ENCODE results near the gene GOLT1B. TPM values are rescaled to one million over a fixed set of nuclear protein-coding genes. Genes with fewer than 3 reads are reported as not detected.

The GOLT1B gene, protein sequence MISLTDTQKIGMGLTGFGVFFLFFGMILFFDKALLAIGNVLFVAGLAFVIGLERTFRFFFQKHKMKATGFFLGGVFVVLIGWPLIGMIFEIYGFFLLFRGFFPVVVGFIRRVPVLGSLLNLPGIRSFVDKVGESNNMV
- total RNA-seq = 70.6 and 80.4 TPM in 2 replicates

DNA sequence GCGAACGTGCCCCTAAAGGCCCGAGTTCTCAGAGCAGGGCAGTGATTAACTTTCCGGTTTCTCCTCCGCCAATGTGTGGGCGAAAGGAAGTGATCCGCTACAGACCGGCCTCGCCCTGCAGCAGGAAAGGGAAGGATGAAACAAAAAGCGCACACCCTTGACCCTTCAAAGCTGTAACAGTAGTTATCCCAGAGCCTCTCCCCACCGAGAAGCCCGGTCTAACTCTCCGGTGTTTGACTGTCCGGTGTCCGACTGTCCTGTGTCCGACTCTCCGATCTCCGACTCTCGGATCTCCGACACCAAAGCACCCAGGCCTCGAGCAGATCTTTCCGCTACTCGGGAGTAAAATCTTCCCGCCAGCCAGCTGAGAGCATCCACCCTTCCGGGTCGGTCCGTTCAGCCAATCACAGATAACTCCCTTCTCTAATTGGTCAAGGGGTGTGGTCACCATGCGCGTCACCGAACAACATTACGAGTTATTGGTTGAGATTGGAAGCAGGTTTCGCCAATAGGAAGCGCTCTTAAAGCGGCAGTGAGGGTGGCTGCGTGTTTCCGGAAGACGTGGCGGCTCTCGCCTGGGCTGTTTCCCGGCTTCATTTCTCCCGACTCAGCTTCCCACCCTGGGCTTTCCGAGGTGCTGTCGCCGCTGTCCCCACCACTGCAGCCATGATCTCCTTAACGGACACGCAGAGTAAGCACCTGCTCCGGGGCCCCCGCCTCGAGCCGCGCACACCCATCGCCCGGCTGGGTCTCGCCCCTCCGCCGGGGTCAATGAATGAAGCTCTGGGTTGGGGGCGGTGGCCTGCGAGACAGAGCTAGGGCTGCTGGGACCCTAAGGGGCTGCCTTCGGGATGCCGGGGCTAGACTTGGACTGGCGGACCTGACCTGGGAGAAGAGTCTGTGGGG is at the start of gene GOLT1B, which contains the start of gene RECQL:
Gene GOLT1B, plus strand, starts transcription at position 532 of the 906 bp plus-strand sequence. Its CDS starts 135 bp downstream, at position 667.
Gene RECQL, minus strand, starts transcription at position 378 of the 906 bp plus-strand sequence. CDS start 2,065 bp downstream, outside the sequence.

DNA sequence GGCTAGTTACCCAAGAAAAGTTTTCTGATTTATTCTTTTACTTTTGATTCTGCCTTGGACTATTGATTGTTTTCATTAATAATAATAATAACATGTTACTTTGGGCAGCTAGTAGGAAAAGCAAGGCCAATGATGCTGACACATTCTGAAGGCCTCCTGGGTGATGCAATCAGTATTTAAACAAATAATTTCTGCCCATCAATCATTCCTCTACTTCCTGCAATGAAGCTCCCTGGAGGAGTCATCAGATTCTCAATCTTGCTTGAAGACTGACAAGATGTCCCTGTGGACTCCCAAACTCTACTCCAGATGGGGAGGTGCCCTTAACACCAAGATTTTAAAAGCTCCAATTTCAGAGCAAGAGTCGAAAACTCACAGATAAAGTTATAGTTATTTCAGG is 24.5 kb downstream of the GOLT1B start, which contains the start of gene SPX:
Gene SPX, plus strand, starts transcription at position 244 of the 400 bp plus-strand sequence. CDS start 177 bp downstream, outside the sequence.

Other genes starting within 250 kb of the GOLT1B start
- not detected in 2 replicates for gene SLCO1A2, start 166.9 kb upstream of the GOLT1B start, total RNA-seq
- not detected in 2 replicates for gene IAPP, start 128.9 kb upstream of the GOLT1B start, total RNA-seq
- gene PYROXD1, start 64.1 kb upstream of the GOLT1B start, total RNA-seq = 18.1 and 18.5 TPM in 2 replicates
- 44.9 and 53.4 TPM in 2 replicates for gene RECQL, start 154 bp upstream of the GOLT1B start, total RNA-seq
- 0.32 TPM in 1 of 2 replicates, not detected in the other for gene SPX, start 24.5 kb downstream of the GOLT1B start, total RNA-seq
- not detected in 2 replicates for gene GYS2, start 103.1 kb downstream of the GOLT1B start, total RNA-seq
- gene LDHB, start 156.1 kb downstream of the GOLT1B start, total RNA-seq = 267 and 295 TPM in 2 replicates

Data from hair follicle dermal papilla cell (primary cell).